Fibroblast of lung (primary cell): ENCODE data around the gene PPP1R9B.

ENCODE experiments used
- EZH2 ChIP-seq: IDR thresholded peaks from 2 replicates; pipeline ENCODE4 v1.5.1; 2012; ENCODE audit warnings: low read length, control low read depth, mild to moderate bottlenecking; ENCODE audit errors: missing control alignments
- TF ChIP-seq, protein P1 (sequence below), 2 donors: IDR thresholded peaks in 1 of 2; conservative IDR thresholded peaks in 1 of 2; 1 replicate in 1 of 2; 2 replicates in 1 of 2; pipeline ENCODE4 v1.5.1; 2011 to 2012; ENCODE audit warnings: low read length in 2 of 2, control low read depth in 1 of 2, inconsistent platforms in 1 of 2, low read depth in 1 of 2, mild to moderate bottlenecking in 1 of 2

DNA sequence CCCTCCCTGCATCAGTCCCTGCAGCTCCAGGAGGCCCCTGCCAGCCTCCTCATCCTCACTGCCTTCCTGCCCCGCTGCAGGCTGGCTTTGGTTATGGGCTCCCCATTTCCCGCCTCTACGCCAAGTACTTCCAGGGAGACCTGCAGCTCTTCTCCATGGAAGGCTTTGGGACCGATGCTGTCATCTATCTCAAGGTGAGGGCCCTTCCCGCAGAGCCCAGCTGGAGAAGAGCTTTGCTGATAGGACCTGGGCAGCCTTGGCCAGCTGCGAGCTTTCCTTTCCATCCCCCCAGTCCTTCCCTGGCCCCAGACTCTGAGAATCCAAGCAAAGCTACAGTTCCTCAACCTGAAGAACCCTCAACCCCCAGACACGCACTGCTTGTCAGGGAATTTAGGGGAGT lies 41.3 kb downstream of the PPP1R9B start:
- TF ChIP-seq, protein P1, sequence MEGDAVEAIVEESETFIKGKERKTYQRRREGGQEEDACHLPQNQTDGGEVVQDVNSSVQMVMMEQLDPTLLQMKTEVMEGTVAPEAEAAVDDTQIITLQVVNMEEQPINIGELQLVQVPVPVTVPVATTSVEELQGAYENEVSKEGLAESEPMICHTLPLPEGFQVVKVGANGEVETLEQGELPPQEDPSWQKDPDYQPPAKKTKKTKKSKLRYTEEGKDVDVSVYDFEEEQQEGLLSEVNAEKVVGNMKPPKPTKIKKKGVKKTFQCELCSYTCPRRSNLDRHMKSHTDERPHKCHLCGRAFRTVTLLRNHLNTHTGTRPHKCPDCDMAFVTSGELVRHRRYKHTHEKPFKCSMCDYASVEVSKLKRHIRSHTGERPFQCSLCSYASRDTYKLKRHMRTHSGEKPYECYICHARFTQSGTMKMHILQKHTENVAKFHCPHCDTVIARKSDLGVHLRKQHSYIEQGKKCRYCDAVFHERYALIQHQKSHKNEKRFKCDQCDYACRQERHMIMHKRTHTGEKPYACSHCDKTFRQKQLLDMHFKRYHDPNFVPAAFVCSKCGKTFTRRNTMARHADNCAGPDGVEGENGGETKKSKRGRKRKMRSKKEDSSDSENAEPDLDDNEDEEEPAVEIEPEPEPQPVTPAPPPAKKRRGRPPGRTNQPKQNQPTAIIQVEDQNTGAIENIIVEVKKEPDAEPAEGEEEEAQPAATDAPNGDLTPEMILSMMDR (conservative IDR thresholded peaks at IDR 0.05 in 1 of 2, IDR thresholded peaks at IDR 0.05 in 1 of 2; ENCODE audit: low read depth in 1 of 2, low read length in 2 of 2), result no peak
- no peak for TF ChIP-seq EZH2
